ENCODE measurements around the gene ERICH3. TPM values are rescaled to one million over a fixed set of nuclear protein-coding genes. Genes with fewer than 3 reads are reported as not detected.

ERICH3 gene
- total RNA-seq, 2 experiments from 2014 or later = not detected

GRCh38 chr1:74650561-74650960, 23.0 kb downstream of the ERICH3 start:
- Mint-ChIP-seq H3K27me3 (peaks cover 2% of the 10 kb centered on the region), H3K4me3 (no peak overlapping the region), H3K4me1 (peaks cover 3% of the 10 kb centered on the region), H3K36me3 (no peaks in the 10 kb centered on the region), H3K9me3 (no peaks in the 10 kb centered on the region), H3K27ac (no peak overlapping the region)
- POLR2A ChIA-PET = no interaction called here
- ATAC-seq (ENCODE audit: low read depth) = no peak
- no peak for DNase-seq

DNA sequence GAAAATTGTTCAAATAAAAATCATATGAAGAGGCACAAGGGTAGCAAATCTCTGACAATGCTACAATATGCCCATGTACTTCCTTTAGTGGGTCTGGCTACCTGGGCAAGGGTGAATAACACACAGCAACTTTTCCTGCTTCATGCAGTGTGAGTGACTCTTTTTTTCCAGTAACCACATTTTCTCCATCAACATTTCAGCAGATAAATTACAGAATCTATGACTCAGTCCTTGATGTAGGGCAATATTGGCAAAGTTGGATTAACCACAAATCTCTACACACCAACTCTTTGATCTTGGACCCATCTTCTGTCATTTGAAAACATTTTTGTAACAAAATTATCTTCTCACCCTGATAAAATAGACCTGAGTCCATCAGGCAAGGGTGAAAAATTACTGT, 31.7 kb downstream of the ERICH3 start:
- Mint-ChIP-seq H3K36me3 (no peaks in the 10 kb centered on the region), H3K27me3 (peaks cover 6% of the 10 kb centered on the region), H3K27ac (no peak overlapping the region), H3K9me3 (no peaks in the 10 kb centered on the region), H3K4me1 (no peaks in the 10 kb centered on the region), H3K4me3 (no peak overlapping the region)
- ATAC-seq (ENCODE audit: low read depth) = no peak
- DNase-seq = no peak
- POLR2A ChIA-PET = no interaction called here

DNA sequence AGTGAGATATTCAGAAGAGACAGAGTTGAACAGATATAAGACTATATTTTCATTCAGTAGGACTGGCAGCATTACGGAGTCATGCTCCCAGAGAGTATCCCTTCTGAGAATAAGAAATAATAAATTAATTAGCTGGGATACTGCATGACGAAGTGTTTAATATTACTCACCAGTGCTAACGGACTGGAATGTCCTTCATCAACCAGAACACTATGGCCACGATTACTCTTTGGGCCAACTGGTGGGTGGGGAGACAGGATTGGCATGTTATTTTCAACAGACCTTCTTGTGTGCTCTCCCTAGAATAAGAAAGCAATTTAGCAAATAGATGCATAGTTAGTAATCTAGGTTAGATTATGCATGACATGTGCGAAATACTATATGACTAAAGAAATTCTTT, 32.4 kb downstream of the ERICH3 start:
- H3K4me1 Mint-ChIP-seq = no peaks in the 10 kb centered on the region
- H3K27me3 Mint-ChIP-seq = peaks cover 6% of the 10 kb centered on the region
- no peak overlapping the region for H3K4me3 Mint-ChIP-seq
- no peaks in the 10 kb centered on the region for H3K9me3 Mint-ChIP-seq
- ATAC-seq (ENCODE audit: low read depth) (no peak), DNase-seq (no peak)
- H3K36me3 Mint-ChIP-seq = no peaks in the 10 kb centered on the region
- POLR2A ChIA-PET = no interaction called here
- no peak overlapping the region for H3K27ac Mint-ChIP-seq

GRCh38 chr1:74637296-74637695, 36.3 kb downstream of the ERICH3 start:
- POLR2A ChIA-PET = no interaction called here
- Mint-ChIP-seq H3K4me3 (no peak overlapping the region), H3K27ac (no peak overlapping the region), H3K36me3 (no peaks in the 10 kb centered on the region), H3K4me1 (no peaks in the 10 kb centered on the region), H3K27me3 (peaks cover 2% of the 10 kb centered on the region), H3K9me3 (no peaks in the 10 kb centered on the region)
- no peak for ATAC-seq (ENCODE audit: low read depth)
- no peak for DNase-seq

DNA sequence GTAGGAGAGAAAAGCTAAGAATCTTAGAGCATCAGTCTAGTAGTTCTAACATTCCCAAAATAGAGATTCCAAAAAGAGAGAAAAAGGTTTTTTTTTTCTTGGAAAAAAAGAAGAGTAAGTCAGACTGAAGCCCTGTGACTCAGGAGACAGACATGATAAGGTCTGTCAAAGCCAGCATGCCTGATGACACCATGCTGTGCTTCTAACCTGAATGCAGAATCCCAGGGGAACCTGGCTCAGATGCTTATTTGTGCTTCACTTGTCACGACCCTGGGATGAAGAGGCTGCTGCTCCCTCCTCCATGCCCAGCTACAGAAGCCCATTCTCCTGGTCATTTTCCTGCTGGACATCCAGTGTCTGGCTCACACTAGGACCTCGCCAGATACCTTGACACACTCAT, 44.3 kb downstream of the ERICH3 start:
- no peaks in the 10 kb centered on the region for H3K36me3 Mint-ChIP-seq
- DNase-seq (no peak), ATAC-seq (ENCODE audit: low read depth) (no peak)
- no peaks in the 10 kb centered on the region for H3K4me1 Mint-ChIP-seq
- H3K9me3 Mint-ChIP-seq = no peaks in the 10 kb centered on the region
- no peak overlapping the region for H3K4me3 Mint-ChIP-seq
- H3K27ac Mint-ChIP-seq = no peak overlapping the region
- peaks cover 6% of the 10 kb centered on the region for H3K27me3 Mint-ChIP-seq
- POLR2A ChIA-PET = no interaction called here

DNA sequence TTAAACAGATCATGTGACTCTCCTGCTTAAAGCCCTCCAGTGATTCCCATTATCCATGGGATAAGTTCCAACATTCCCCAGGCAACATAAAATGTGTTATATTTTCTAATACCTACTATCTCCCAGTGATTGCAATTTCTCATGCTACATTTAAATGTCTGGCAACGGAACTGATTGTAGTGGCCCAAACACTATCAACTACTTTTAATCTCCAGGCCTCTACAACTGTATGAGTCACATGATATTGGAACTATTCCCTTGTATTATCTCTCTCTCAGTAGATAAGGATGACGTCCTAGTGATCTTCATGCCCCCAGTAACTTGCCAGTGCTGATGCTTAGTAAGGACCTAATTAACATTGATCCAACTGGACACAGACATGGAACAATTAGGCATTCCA, 49.9 kb downstream of the ERICH3 start:
- POLR2A ChIA-PET = no interaction called here
- ATAC-seq (ENCODE audit: low read depth) = no peak
- H3K4me1 Mint-ChIP-seq = no peaks in the 10 kb centered on the region
- H3K27ac Mint-ChIP-seq = no peak overlapping the region
- H3K9me3 Mint-ChIP-seq = no peaks in the 10 kb centered on the region
- H3K36me3 Mint-ChIP-seq = no peaks in the 10 kb centered on the region
- H3K4me3 Mint-ChIP-seq = no peak overlapping the region
- DNase-seq = no peak
- no peaks in the 10 kb centered on the region for H3K27me3 Mint-ChIP-seq

DNA sequence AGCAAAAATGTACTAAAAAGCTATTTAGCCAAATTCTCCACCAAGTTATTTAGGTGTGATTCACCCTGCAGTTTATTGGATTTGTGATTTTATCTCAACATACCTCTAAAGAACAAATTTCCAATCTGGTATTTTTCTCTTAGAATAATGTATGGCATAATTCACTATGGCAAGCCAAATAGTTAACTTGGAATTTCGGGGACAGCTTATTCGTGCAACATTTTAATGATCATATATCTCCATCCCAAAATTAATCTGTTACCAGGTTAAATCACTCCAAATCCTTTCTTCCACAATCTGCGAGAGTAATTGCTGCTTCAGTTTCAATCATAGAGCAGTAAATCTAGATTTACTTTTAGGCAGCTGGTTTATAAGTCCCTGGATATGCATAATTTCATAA, 53.4 kb downstream of the ERICH3 start:
- Mint-ChIP-seq H3K27me3 (no peaks in the 10 kb centered on the region), H3K27ac (no peak overlapping the region), H3K4me3 (no peak overlapping the region), H3K9me3 (no peaks in the 10 kb centered on the region), H3K4me1 (no peaks in the 10 kb centered on the region), H3K36me3 (no peaks in the 10 kb centered on the region)
- ATAC-seq (ENCODE audit: low read depth) (no peak), DNase-seq (no peak)
- POLR2A ChIA-PET = no interaction called here

DNA sequence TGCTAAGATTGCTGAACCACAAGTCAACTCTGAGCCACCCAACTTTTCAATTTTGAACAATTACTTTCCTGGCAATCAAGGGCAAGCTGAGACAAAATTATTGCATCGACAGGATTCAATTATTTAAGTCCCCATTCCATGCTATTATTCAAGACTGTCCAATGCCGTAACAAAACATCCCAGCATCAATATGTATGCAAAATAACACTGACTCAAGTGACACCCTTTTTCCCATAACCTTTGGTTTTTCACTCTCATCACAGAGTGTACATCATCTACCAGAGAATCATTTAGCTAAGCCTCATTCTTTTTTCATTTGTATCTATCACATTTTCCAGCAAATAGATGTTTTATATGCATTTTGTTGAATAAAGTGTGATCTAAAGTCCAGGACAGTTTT, 54.6 kb downstream of the ERICH3 start:
- DNase-seq = no peak
- POLR2A ChIA-PET = no interaction called here
- Mint-ChIP-seq H3K27me3 (no peaks in the 10 kb centered on the region), H3K4me3 (no peak overlapping the region), H3K9me3 (no peaks in the 10 kb centered on the region), H3K4me1 (no peaks in the 10 kb centered on the region), H3K36me3 (no peaks in the 10 kb centered on the region), H3K27ac (no peak overlapping the region)
- ATAC-seq (ENCODE audit: low read depth) = no peak

- POLR2A ChIA-PET = interaction anchor here (0.7 kb wide), 1 partner anchor 30 kb away, joined by 5 read pairs; no protein-coding TSS in a partner anchor
- no peaks in the 10 kb centered on the region for H3K27me3 Mint-ChIP-seq
- H3K4me1 Mint-ChIP-seq = no peaks in the 10 kb centered on the region
- H3K9me3 Mint-ChIP-seq = no peaks in the 10 kb centered on the region
- no peak for DNase-seq
- H3K36me3 Mint-ChIP-seq = no peaks in the 10 kb centered on the region
- no peak for ATAC-seq (ENCODE audit: low read depth)
- no peak overlapping the region for H3K4me3 Mint-ChIP-seq
- H3K27ac Mint-ChIP-seq = no peak overlapping the region
These were observed 59.7 kb downstream of the ERICH3 start for GRCh38 chr1:74613894-74614293.

DNA sequence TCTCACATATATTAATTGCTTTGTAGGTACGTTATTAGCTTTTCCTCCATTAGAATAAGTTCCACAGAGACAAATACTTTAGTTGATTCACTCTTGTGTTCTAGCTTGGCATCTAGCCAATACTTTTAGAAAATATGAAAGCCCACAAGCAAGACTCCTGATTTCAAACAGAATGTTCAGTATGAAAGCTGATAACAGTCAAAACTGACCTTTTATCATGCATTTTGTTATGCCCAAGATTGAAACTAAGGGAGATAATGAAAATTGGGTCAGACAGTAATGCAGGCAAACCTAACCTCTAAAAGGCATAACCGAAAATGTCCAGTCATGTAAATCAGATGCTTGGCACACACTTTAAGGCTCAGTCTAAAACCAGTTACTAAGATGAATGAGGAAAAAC, 61.7 kb downstream of the ERICH3 start:
- Mint-ChIP-seq H3K4me1 (no peaks in the 10 kb centered on the region), H3K36me3 (no peaks in the 10 kb centered on the region), H3K4me3 (no peak overlapping the region), H3K9me3 (no peaks in the 10 kb centered on the region), H3K27me3 (no peaks in the 10 kb centered on the region), H3K27ac (no peak overlapping the region)
- POLR2A ChIA-PET = no interaction called here
- no peak for ATAC-seq (ENCODE audit: low read depth)
- no peak for DNase-seq

DNA sequence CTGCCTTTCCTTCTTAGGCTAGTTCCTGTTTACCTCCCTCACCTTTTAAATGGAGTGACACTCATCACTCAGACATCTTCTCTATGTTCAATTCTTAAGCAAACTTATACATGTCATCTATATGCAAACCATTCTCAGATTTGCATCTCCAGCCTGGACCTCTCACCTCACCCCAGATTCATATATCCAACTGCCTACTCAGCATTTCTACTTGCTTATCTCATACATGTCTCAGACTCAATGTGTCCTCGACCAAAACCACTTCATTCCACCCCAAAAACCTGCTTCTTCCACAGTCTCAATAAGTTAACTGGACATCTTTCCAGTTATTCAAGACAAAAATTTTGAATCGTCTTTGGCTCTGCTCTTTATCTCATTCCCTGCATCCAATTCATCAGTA, 62.6 kb downstream of the ERICH3 start:
- POLR2A ChIA-PET = no interaction called here
- ATAC-seq (ENCODE audit: low read depth) (no peak), DNase-seq (no peak)
- Mint-ChIP-seq H3K27me3 (no peaks in the 10 kb centered on the region), H3K36me3 (no peaks in the 10 kb centered on the region), H3K4me1 (no peaks in the 10 kb centered on the region), H3K9me3 (no peaks in the 10 kb centered on the region), H3K27ac (no peak overlapping the region), H3K4me3 (no peak overlapping the region)

DNA sequence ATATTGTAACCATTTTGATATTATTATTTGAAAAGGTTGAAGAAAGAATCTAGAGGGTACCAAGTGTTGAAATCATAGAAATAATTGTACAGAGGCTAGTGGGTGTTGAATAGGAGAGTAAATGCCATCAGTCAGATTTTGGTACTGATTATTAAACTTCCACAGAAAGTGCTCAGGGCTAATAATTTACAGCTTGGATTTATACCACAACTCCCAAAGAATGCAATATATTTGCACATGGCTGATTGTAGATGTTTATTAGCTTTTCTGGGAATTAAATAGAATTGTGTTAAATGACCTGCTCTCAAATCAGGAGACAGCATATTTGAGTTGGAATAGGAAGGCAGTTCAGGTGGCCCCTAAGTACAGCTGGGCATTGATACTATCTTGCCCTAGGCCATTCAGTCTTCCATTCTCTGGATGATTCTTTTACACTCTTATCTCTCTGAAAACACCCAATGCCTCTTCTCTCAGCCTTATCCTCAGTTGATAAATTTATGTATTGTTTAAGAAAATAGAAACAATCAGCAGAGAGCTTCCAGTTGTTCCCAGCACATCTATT, 63.7 kb downstream of the ERICH3 start:
- Mint-ChIP-seq H3K27me3 (no peaks in the 10 kb centered on the region), H3K36me3 (no peaks in the 10 kb centered on the region), H3K4me3 (no peak overlapping the region), H3K9me3 (no peaks in the 10 kb centered on the region), H3K27ac (no peak overlapping the region), H3K4me1 (no peaks in the 10 kb centered on the region)
- ATAC-seq (ENCODE audit: low read depth) (no peak), DNase-seq (no peak)
- POLR2A ChIA-PET = no interaction called here

DNA sequence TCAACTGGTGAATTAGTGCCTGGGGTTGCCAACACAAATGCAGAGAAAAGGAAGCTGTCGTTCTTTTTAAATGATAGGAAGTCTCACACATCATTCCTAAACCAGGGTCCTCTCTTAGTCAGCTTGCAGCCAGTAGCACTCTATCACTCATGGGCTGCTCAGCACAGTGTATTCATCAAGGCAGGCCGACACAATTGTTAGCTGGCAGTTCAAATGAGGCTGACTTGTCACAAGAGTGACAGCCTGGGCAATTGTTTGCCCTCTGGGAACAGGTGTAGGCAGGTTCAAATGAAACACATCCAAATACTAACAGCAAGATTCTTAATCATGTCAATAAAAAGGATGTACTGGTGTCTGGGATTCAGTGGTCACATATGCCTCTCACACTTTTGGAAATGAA, 76.9 kb downstream of the ERICH3 start:
- no peaks in the 10 kb centered on the region for H3K36me3 Mint-ChIP-seq

DNA sequence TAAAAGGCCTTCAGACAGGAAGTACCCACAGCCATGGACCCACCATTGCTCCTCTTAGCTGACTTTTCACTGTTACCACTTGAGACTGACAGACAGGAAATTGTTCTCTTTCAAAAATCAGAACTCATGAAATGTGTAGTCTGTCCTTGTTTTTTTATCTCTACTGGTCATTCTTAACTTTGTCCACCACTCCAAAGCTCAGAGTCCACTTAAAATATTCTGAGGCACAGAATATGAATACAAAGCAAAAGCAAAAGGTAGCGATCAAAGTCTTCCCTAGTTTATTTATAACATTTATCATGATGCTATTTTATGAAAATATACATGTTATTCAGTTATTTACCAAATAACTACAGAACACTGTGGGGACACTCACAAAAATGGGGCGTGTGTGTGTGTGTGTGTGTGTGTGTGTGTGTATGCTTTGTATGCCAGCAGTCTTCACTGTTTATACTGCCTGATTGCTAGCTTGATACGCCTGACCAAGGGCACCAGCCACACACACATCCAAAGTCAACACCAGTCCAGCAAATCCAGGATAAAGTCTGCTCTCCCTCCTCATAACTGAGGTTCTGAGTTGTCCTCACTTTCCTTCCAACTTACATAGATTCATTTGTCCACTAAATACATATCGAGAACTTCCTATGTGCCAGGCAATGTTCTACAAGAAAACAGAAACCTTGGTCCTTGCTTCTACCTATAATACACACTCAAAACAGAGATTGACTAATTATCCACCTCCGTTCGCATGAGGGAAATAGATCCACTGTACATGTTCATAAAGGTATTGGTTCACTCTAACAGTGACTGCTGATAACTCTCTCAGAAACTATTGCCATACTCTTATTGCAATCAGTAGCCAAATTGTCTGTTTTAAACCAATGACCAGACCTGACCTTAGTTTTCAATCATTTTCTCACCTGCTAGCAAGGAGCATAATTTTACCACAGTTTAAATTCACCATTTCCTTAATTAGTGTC, 79.4 kb downstream of the ERICH3 start:
- DNase-seq (no peak), ATAC-seq (ENCODE audit: low read depth) (no peak)
- Mint-ChIP-seq H3K4me3 (no peak overlapping the region), H3K9me3 (no peaks in the 10 kb centered on the region), H3K36me3 (no peaks in the 10 kb centered on the region), H3K4me1 (no peaks in the 10 kb centered on the region), H3K27me3 (no peaks in the 10 kb centered on the region), H3K27ac (no peak overlapping the region)
- POLR2A ChIA-PET = no interaction called here

More for the DNA sequence above, 76.9 kb downstream of the ERICH3 start:
- Mint-ChIP-seq H3K4me1 (no peaks in the 10 kb centered on the region), H3K9me3 (no peaks in the 10 kb centered on the region), H3K27me3 (peaks cover 3% of the 10 kb centered on the region), H3K4me3 (no peak overlapping the region), H3K27ac (no peak overlapping the region)
- POLR2A ChIA-PET = no interaction called here
- DNase-seq (no peak), ATAC-seq (ENCODE audit: low read depth) (no peak)

All from activated naive CD8-positive, alpha-beta T cell treated with anti-CD3 and anti-CD28 coated beads, Interleukin-2, amount 10 ng/mL, durations not matched to agents 7 days and 5 days (primary cell).